Activated CD4-positive, alpha-beta T cell treated with anti-CD3 and anti-CD28 coated beads for 4 hours (primary cell): ENCODE measurements around the gene PPL.
"Not testable (repeated sequence)": the region's sequence is repeated elsewhere in the genome, so short reads cannot be mapped to it uniquely, and the experiment has no call there.

ENCODE experiments used
- DNase-seq, 2 donors: peaks; one replicate each; pipeline ENCODE4 v3.0.0-alpha.2; 2020

PPL gene, protein sequence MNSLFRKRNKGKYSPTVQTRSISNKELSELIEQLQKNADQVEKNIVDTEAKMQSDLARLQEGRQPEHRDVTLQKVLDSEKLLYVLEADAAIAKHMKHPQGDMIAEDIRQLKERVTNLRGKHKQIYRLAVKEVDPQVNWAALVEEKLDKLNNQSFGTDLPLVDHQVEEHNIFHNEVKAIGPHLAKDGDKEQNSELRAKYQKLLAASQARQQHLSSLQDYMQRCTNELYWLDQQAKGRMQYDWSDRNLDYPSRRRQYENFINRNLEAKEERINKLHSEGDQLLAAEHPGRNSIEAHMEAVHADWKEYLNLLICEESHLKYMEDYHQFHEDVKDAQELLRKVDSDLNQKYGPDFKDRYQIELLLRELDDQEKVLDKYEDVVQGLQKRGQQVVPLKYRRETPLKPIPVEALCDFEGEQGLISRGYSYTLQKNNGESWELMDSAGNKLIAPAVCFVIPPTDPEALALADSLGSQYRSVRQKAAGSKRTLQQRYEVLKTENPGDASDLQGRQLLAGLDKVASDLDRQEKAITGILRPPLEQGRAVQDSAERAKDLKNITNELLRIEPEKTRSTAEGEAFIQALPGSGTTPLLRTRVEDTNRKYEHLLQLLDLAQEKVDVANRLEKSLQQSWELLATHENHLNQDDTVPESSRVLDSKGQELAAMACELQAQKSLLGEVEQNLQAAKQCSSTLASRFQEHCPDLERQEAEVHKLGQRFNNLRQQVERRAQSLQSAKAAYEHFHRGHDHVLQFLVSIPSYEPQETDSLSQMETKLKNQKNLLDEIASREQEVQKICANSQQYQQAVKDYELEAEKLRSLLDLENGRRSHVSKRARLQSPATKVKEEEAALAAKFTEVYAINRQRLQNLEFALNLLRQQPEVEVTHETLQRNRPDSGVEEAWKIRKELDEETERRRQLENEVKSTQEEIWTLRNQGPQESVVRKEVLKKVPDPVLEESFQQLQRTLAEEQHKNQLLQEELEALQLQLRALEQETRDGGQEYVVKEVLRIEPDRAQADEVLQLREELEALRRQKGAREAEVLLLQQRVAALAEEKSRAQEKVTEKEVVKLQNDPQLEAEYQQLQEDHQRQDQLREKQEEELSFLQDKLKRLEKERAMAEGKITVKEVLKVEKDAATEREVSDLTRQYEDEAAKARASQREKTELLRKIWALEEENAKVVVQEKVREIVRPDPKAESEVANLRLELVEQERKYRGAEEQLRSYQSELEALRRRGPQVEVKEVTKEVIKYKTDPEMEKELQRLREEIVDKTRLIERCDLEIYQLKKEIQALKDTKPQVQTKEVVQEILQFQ (N-terminal part only)

DNA sequence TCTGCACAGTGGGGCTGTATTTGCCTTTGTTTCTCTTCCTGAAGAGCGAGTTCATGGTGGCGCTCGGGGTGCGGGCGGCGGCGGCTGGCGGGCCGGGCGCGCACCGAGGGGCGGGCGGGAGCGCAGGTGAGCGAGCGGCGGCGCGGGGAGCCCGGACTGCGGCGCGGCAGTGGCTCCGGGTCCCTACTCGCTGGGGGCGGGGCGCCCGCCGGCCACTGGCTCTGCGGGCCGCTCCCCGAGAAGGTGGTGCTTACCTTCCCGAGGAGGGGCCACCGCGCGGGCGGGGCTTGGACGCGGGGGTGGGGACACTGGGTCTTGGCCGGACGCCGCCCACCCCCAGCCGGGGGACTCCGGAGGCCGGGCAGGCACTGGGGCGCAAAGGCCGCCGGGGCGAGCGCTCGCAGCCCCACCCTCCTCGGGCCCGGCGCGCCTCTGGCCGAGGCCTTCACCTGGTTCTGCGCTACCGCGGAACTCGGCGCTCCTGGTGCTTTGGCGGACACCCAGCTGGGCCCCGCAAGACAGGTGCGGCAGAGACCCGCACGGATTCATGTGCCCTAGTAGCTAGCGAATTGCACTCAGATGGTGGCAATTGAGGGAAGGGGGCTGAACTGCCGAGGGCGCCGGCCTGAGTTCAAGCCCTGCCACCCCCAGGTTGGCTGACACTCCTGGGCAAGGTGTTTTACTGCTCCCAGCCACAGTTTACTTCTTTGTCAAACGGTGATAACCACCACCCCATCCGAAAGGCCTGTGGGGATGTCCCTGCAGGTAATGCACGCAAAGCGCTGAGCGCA lies at the start of gene PPL:
PPL (minus strand) TSS at position 158 of the 791 bp plus-strand sequence; CDS start at position 55, 103 bp downstream.
- DNase-seq: no peak

DNA sequence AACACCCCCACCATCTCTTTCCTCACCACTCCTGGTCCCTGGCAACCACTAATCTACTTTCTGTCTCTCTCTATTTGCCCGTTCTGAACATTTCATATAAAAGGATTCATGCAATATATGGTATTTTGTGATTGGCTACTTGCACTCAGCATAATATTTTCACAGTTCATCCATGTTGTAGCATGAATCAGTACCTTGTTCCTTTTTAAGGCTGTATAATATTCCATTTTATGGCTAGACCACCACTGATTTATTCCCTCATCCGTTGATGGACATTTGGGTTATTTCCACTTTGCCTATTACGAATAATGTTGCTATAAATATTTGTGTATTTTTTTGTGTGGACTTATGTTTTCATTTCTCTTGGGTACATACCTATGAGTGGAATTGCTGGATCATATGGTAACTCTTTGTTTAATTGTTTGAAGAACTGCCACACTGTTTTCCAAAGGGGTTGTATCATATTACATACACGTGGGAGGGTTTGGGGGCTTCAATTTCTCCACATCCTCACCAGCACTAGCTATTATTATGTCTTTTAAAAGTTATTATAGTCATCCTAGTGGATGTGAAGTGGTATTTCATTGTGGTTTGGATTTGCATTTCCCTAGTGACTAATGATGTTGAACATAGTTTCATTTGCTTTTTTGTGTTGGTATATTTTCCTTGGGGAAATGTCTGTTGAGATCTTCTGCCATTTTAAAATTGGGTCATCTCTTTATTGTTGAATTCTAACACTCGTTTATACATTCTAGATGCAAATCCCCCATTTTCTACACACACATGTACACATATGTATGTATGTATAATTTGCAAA lies 47.4 kb upstream of the PPL start:
- no peak for DNase-seq

DNA sequence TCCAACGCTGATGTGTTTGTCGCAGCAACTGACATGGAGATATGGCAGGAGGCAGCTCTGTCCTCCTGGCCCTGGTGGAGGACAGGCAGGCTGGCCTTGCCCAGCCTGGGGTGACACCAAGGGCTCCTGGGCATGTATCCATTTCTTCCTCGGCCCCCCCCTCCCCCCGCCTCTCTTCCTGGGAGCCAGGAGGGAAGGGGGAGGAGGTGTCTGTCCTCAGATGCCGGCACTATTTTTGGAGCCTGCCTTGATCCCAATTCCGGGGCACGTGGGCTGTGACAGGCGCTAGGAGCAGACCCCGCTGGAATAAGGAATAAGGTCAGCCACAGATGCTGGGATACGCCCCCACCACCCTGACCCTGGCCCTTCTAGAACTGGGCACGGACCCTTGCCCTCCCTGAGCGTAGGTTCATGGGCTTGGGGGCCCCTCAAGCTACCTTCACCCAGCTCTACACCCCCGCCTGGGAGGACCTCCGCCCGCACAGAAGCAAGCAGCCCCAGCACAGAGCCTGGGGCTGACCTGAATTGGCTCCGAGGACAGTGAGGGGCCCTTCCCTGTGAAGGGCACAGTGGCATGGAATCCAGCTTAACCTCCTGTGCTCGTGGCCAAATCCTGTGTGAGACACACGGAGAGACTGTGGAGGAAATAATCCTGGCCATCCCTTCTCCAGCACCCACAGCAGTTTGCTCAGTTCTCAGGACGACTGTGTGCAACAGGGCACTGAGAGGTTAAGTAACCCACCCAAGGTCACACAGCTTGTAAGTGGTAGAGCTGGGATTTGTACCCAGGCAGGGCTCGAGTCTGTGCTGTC lies 45.3 kb upstream of the PPL start:
- DNase-seq: no peak

DNA sequence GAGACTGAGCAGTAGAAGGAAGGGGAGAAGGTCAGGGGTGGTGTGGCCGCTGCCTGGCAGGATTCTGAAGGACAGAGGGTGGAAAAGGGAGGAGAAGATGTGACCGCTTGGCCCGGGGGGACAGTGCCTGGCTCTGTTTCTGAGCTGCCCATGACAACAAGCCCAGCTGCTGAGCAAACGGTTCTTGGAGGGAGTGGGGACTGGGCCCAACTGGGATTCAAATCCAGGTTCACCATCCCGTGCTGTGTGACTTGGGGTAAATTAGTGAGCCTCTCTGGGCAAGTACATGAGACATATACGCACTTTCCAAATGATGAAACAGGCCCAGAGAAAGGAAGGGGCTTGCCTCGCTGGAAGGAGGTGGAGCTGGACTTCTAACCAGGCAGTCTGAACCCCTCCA lies 44.5 kb upstream of the PPL start:
- DNase-seq: no peak

DNA sequence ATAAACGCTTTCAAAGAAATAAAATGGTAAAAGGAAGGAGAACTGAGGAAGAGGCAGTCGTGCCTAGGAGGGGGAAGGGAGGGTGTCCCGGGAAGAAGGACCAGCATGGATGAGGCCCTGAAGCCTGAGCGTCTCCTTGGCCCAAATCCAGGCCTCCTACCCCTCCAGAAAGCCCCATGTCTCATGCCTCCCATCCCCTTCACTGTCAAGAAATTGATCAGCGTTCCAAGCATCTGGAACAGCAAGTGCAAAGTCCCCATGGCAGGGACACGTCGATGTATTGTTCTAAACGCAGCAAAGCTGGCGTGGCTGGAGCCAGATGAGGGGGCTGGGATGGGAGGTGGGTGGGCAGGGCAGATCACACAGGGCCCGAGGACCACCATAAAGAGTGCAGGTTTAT lies 43.7 kb upstream of the PPL start:
- DNase-seq: no peak

DNA sequence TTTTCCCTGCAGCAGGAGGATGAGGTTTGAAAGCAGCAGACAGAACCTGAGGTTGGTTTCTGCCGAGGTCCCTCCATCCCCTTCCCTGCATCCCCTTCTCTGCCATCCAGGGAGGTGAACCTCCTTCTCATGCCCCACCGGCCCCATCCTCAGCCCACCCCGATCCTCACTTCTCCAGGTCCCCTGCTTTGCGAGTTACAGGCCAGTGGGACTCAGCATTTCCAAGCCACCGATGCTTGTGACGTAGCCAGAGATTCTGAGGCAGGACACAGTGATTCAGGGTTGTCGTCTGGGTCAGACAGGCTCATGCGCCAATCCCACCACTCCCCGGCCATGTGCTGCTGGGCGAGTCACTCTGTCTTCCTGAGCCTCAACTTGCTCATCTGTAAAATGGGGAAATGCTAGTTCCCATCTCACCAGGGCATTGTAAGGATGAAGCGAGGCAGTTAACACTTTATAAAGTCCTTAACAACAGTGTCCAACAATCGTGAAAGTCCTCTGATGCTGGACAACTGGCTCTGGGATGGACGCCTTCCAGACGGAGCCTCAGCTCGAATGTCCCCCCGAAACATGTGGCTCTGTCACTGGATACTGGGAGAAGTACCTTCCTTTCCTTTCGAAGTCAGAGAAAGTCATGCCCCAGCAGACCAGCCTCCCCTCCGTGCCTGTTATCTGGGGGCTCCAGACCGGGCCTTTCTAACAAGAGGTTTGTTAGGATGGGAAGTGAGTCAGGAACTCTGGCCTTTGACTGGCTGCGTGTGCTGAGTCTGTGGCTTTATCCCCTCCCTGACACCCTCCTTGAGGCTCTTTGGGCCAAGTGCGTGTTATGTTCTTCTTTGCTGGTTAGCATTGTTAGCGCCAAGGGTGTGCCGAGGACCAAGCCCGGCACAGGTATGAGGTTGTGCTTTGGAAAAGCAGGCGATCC lies 43.0 kb upstream of the PPL start:
- DNase-seq: no peak

DNA sequence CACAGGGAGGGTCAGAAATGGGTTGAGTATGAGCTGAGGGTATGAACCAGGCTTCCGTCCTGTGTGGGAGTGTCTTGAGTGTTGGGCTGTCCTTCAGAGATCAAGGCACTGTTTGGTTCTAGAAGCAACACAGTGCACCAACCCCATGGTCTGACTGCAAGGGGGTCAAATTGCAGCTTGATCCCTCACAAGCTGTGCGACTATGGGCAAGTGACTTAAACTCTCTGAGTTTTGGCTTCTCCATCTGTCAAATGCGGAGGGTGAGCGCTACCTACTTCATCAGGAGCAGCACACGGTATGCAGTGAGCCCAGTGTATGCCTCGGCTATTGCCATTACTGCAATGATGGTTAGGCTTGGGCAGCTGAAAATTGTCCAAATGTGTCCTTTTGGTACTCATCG lies 42.2 kb upstream of the PPL start:
- DNase-seq: no peak

DNA sequence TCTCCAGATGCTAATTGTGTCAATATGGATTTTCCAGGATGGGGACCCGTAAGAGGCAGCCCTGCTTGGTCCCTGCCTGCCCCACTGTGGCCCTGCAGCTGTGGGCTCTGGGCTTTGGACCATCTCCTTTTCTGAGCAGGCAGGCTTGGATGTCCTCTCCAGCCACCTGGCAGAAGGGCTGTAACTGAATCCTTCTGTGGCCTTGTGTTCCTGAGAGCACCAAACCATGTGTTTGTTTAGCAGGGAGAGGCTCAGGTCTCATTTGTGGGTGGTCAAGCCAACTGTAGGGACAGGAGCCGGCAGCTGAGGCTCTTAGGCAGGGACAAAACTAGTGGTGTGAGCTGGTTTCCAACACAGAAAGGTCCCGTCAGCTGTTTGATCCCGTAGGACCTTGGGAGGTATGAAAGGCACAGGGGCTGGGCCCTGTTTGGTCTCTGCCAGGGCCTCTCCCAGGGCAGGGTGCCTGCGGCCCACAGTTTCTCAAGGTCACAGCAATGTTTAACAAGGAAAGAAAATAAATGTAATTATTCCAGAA lies 39.7 kb upstream of the PPL start:
- DNase-seq: no peak

DNA sequence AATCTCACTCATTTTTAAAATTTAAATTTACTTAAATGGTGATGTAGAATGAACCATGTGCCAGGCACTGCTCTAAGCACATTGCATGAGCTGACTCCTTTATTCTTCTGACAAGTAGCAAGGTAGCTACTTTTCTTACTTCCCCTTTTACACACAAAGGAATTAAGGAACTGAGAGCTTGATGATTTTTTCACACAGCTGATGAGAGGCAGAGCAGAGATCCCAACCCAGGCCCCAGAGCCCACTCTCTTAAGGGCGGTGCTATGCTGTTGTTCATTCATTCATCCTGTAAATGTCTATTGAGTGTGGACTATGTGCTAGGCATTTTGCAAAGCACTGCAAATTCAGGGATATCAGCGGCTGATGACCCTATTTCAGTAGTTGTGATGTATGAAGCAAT lies 39.1 kb upstream of the PPL start:
- DNase-seq: no peak

DNA sequence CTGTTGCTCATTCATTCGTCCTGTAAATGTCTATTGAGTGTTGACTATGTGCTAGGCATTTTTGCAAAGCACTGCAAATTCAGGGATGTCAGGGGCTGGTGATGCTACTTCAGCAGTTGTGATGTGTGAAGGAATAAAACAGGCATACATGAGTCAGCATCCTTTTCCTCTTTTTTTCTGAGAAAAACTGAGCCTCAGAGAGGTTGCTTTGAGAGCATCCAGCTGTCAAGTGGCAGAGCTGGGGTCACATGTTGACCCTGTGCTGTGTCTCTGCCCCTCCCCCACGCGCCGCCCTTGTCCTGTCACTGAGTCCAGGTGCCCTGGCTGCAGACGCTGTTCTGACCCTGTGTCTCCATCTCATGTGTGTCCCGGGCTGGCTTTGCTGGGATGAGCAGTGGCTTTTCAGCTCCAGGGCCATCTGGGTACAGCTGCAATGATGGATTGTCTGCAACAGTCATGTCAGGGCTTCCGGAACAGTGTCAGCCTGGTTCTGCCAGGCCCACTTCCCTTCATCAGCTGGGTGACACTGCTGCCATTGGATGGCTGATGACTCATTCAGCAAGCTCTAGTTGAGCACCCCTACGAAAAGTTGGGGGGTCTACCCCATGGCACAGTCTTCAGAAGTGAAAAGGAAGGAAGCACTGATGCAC lies 36.1 kb upstream of the PPL start:
- no peak for DNase-seq

DNA sequence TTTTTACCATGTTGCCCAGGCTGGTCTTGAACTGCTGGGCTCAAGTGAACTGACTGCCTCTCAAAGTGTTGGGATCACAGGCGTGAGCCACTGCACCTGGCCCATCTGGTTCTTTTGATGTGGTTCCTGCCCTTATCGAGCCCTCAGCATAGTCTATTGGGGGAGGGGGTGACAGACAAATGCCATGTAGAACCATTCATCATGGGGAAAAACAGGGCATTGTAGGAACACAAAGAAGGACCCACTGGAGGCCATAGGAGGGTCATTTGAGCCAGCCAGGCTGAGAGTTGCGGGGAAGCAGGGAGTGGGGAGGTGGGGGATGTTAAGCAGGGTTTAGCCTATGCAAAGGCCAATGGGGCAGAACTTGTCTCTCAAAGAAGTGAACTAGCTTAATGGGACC lies 33.1 kb upstream of the PPL start:
- no peak for DNase-seq

DNA sequence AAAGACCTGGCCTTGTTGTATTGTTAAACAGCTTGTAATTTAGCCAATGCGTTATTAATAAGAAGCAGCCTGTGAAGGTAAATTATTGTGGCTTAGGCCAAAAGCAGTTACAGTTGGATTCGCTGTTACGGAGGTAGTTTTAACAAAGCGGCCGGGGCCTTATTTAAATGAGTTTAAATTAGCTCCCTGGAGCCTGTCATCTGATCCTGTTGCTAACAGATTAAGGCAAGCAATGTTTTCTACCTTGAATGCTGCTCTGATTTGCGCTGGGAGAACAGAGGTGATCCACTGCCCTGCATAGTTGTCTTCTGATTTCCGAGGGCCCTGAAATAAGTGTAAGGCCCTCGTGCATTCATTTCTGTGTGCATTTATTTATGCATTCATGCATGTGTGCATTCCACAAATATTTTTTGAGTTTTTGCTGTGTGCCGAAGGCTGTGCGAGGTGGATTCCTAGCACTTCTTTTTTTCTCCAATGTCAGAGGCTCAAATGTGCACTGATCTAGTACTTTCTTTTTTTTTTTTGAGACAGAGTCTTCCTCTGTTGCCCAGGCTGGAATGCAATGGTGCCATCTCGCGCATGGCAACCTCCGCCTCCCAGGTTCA lies 32.0 kb upstream of the PPL start:
- no peak for DNase-seq

DNA sequence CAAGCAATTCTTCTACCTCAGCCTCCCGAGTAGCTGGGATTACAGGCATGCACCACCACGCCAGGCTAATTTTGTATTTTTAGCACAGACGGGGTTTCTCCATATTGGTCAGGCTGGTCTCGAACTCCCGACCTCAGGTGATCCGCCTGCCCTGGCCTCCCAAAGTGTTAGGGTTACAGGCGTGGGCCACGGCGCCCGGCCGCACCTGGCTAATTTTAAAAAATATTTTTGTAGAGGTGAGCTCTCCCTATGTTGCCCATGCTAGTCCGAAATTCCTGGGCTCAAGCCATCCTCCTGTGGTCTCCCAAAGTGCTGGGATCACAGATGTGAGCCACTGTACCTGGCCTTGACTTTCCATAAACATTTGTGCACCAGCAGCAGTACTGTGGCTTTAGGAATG lies 31.3 kb upstream of the PPL start:
- DNase-seq: not testable (repeated sequence)

DNA sequence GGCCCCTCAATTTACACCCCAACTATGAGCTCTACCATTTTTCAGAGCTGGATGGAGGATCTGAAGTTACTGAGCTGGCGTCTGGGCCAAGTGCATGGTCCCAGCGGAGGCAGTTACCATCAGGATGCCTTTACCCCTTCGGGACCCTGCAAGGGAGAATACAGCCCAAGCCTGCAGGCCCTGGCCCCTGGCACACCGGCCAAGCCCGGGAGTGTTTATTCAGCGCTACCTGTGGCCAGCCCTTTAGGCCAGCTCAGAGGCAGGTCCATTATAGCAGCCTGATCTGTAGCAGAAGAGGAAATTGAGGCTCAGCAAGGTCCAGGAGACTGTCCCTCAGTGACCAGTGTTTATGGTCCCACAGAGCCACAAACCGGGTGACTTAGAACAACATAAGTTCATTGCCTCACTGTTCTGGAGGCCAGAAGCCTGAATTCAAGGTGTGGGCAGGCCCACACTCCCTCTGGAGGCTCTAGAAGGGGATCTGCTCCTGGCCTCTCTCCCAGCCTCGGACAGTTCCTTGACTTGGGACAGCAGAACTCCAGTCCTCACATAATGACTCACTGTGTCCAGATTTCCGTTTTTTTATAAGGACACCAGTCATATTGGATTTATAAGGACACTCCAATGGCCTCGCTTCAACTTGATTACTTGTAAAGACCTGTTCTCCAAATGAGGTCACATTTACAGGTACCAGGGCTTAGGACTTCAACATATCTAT lies 29.9 kb upstream of the PPL start:
- DNase-seq: no peak

DNA sequence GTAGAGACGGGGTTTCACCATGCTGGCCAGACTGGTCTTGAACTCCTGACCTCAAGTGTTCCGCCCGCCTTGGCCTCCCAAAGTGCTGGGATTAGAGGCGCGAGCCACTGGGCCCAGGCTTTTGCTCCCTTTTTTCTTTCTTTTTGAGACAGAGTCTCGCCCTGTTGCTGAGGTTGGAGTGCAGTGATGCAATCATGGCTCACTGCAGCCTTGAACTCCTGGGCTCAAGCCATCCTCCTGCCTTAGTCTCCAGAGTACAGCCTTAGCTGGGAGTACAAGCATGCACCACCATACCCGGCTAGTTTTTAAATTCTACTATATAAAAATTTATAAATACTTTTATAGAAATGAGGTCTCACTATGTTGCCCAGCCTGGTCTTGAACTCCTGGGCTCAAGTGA lies 26.6 kb upstream of the PPL start:
- DNase-seq: not testable (repeated sequence)

DNA sequence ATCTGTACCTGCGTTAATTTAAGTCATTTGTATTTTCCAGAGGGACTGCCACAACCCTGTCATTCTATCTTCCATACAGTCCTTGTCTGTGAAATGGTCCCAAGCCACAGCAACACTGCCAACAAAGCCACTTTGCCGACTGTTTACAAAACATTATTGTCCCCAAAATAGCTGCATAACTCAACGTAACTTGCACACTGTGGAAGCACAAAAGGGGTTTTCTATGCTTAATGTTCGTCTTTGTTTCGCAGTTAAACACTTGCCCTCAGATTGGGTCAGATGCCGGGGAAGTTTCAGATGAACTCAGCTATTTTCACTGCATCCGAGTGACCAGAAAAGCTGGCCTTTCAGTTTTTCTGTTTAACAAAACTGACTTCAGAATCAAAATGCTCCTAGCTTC lies 25.8 kb upstream of the PPL start:
- DNase-seq: no peak

DNA sequence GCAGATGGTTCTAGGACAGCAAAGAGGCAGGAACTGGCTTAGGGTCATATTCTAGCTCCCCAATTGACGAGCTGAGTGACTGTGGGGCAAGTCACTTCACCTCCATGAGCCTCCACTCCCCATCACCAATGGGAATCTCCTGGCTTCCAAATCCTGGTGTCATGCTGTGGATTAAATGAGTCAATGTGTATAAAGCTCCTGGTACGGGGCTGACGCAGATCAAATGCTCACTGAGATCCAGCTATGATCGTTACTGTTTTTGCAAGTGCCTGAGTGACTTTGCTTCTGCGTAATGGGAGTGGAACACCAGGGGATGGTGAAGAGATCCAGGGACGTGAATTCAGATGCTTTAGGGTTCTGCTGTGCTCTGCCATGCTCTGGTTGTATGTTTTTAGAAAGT lies 23.6 kb upstream of the PPL start:
- DNase-seq: no peak
